ENCODE results near the gene BTN3A1. TPM values are rescaled to one million over a fixed set of nuclear protein-coding genes. Genes with fewer than 3 reads are reported as not detected.
A peak's percentile ranks its signal among the peaks of the same experiment; 100 is the strongest.
"Not testable (repeated sequence)": the region's sequence is repeated elsewhere in the genome, so short reads cannot be mapped to it uniquely, and the experiment has no call there.

Gene BTN3A1
- total RNA-seq, 2 donors from 2014 or later = 47.8 to 79.8 TPM

DNA sequence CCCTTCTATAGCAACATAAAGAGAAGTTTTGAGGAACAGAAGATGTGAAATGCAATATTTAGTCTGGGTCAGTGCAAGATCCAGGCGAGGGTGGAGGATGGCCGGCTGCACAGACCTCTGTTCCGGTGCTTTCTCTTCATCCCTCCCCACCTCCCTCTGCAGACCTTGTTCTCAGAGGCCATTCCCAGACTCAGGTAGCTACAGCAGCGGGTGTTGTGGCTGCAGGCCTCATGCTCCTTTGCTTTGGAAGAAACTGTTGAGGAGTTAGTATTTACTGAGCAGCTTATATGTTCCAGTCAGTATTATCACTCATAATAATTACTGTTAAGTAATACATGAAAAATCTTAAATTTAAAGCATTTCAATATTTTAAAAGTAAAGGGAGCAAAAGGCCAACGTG is 39.9 kb downstream of the BTN3A1 start:
- Mint-ChIP-seq H3K27ac (peak overlapping the region in 1 of 2 donors; percentile 78), H3K36me3 (peaks cover 39 to 41% of the 10 kb centered on the region in 2 donors), H3K9me3 (no peaks in the 10 kb centered on the region)
- DNase-seq (ENCODE audit: low spot score in 2 of 2) (no peak), ATAC-seq (no peak)

DNA sequence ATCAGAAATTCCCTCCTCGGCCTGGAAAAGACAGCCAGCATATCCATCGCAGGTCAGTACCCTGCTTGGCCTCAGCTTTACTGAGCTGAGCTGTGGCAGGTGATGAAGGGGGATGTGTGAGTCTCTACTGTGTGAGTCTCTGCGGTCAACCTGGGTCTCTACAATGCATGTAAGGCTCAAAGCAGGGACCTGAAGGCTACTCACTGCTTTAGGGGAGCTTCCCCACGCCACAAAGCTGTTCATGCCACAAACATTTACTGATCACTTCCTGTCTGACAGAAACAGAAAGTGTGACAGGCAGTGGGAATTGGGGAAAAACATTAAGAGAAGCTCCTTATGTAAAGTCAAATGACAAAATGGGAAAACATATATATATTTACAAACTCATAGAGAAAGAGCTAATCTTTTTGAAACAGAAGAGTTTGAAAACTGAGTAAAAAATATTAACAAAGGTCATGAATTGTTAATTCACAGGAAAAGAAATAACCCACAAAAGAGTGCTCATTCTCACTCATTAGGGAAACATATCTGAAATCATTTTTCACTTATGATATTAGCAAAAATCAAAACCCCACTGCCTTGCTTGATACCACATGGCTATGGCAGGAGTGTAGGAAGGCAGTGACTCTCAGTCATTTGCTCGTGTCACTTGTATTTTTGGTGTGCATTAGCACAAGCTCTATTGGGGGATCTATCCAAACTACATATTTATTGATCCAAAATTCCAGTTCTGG is 44.0 kb downstream of the BTN3A1 start:
- DNase-seq (ENCODE audit: low spot score in 2 of 2) (peak; percentile 21 to 58), ATAC-seq (peak; percentile 86 to 98)
- H3K36me3 Mint-ChIP-seq = peaks cover 47 to 59% of the 10 kb centered on the region in 2 donors
- H3K27ac Mint-ChIP-seq = peak overlapping the region; percentile 54 to 69
- H3K9me3 Mint-ChIP-seq = no peaks in the 10 kb centered on the region

DNA sequence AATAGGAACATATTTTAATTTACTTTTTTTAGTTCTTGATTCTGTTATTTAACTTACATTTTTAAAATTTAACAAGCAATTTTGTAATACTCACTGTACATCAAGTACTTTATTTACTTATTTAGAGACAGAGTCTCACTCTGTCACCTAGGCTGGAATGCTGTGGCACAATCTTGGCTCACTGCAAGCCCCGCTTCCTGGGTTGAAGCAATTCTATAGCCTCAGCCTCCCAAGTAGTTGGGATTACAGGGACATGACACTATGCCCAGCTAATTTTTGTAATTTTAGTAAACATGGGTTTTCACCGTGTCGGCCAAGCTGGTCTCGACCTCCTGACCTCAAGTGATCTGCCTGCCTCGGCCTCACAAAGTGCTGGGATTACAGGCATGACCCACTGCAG is 45.2 kb downstream of the BTN3A1 start:
- peaks cover 46 to 57% of the 10 kb centered on the region in 2 donors for H3K36me3 Mint-ChIP-seq
- ATAC-seq (no peak), DNase-seq (ENCODE audit: low spot score in 2 of 2) (no peak)
- no peak overlapping the region for H3K27ac Mint-ChIP-seq
- no peaks in the 10 kb centered on the region for H3K9me3 Mint-ChIP-seq

DNA sequence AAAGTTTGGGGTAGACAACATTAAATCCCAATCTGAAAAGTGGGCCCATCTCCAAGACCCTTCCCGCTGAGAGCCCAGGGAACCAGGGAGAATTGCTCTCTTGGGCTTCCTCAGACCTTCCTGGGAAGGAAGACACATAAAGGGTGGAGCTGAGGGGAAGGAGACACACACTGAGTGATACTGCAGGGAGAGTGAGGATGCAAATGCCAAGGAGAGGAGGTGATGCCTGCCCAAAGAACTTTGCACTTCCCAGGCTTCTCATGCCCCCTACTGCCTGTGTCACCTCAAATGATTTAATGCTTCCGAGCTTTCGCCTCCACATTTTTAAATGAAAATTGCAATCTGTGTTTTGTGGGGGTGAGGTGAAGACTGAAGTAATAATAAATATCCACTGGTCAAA is 48.2 kb downstream of the BTN3A1 start:
- H3K36me3 Mint-ChIP-seq = peaks cover 21 to 32% of the 10 kb centered on the region in 2 donors
- ATAC-seq = no peak
- no peak for DNase-seq (ENCODE audit: low spot score in 2 of 2)
- no peaks in the 10 kb centered on the region for H3K9me3 Mint-ChIP-seq
- peak overlapping the region; percentile 56 to 75 for H3K27ac Mint-ChIP-seq

DNA sequence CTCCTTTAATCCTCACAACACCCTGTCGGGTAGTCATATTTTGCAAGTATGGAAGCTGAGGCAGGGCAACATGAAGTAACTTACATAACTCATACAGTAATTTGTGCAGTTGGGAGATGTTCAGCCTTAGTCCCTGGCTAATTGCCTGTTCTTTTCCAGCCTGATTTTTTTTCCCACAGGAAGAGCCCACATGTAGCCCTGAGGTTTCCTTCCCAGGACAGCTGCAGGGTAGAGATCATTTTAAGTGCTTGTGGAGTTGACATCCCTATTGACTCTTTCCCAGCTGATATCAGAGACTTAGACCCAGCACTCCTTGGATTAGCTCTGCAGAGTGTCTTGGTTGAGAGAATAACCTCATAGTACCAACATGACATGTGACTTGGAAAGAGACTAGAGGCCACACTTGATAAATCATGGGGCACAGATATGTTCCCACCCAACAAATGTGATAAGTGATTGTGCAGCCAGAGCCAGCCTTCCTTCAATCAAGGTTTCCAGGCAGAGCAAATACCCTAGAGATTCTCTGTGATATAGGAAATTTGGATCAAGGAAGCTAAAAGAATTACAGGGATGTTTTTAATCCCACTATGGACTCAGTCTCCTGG is 50.7 kb downstream of the BTN3A1 start:
- DNase-seq (ENCODE audit: low spot score in 2 of 2) (no peak), ATAC-seq (no peak)
- no peak overlapping the region for H3K27ac Mint-ChIP-seq
- no peaks in the 10 kb centered on the region for H3K9me3 Mint-ChIP-seq
- H3K36me3 Mint-ChIP-seq = peaks cover 28% of the 10 kb centered on the region in 2 donors

DNA sequence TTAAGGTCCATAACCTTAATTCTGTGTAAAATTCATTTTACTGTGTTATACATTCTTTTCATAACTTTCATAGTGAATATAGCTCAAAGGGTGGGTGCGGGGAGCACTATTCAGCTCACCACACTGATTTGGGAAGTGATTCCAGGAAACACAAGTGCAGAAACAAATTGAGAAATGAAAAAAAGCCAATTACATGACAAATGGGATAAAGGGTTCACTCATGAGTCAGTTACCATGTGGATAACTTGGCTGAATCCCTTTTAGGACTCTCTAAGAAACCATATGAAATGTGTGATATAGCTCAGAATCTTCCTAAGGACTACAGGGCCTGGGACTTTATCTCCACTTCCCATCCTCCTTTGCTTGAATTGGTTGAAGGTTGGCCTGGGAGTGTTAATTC is 52.6 kb downstream of the BTN3A1 start:
- no peaks in the 10 kb centered on the region for H3K9me3 Mint-ChIP-seq
- H3K27ac Mint-ChIP-seq = no peak overlapping the region
- peaks cover 26 to 31% of the 10 kb centered on the region in 2 donors for H3K36me3 Mint-ChIP-seq
- DNase-seq (ENCODE audit: low spot score in 2 of 2) = no peak
- no peak for ATAC-seq

DNA sequence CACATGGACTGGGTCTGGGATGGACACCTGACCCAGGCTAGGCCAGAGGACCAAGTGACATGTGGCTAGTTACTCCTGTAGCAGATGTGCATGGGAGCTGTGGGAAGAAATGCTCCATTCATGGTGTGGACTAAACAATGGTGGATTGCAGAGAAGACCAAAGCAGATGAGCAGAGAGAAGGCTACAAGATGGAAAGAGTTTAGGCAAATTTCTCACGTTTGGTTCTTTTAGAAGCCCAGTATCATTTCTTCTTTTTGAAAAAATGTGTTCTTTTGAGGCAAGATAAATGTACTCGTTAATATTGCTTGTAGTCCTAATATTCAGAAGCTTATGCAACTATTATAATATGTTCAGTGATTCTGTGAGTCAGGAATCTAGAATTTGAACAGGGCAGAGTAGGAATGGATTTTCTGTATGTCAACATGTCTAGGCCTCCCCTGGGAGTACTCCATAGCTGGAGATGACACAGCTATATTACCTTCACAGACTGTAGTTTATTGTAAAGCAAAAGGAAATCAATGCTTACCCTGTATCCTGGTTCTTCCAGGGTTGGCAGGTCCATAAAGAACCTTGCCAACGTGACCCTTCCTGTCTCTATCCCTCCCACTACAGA is 53.4 kb downstream of the BTN3A1 start:
- peak overlapping the region in 1 of 2 donors; percentile 94 for H3K27ac Mint-ChIP-seq

DNA sequence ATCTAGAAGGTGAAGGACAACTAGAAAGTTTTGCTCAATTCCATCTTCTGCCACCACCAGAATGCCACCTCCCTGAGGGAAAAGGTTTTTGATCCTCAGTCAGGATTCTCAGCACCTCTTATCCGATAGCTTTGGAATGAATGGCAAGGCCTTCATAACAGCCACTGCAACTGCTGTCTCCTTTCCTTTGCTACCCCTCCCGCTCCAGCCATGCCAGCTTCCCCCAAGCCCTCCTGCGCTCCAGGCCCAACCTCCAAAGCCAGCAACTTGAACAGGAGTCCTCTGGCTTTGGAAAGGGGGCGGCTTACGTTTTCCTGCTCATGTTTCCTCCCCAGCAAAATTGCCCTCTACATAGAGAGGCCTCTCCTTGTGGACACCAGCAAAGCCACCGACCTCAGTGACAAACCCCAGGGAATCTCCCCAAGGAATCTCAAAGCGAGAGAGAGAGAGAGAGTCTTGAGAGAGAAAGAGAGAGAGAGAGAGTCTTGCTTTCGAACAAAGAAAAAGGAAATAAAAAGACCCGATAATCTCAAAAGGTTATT is 55.3 kb downstream of the BTN3A1 start:
- Mint-ChIP-seq H3K36me3 (peaks cover 34 to 40% of the 10 kb centered on the region in 2 donors), H3K9me3 (no peaks in the 10 kb centered on the region), H3K27ac (peak overlapping the region; percentile 94 to 98)
- peak; percentile 39 to 45 for ATAC-seq
- DNase-seq (ENCODE audit: low spot score in 2 of 2) = peak in 1 of 2 donors; percentile 16

More for the DNA sequence above, 53.4 kb downstream of the BTN3A1 start:
- H3K36me3 Mint-ChIP-seq = peaks cover 26 to 31% of the 10 kb centered on the region in 2 donors
- no peak for ATAC-seq
- H3K9me3 Mint-ChIP-seq = no peaks in the 10 kb centered on the region
- DNase-seq (ENCODE audit: low spot score in 2 of 2) = no peak

DNA sequence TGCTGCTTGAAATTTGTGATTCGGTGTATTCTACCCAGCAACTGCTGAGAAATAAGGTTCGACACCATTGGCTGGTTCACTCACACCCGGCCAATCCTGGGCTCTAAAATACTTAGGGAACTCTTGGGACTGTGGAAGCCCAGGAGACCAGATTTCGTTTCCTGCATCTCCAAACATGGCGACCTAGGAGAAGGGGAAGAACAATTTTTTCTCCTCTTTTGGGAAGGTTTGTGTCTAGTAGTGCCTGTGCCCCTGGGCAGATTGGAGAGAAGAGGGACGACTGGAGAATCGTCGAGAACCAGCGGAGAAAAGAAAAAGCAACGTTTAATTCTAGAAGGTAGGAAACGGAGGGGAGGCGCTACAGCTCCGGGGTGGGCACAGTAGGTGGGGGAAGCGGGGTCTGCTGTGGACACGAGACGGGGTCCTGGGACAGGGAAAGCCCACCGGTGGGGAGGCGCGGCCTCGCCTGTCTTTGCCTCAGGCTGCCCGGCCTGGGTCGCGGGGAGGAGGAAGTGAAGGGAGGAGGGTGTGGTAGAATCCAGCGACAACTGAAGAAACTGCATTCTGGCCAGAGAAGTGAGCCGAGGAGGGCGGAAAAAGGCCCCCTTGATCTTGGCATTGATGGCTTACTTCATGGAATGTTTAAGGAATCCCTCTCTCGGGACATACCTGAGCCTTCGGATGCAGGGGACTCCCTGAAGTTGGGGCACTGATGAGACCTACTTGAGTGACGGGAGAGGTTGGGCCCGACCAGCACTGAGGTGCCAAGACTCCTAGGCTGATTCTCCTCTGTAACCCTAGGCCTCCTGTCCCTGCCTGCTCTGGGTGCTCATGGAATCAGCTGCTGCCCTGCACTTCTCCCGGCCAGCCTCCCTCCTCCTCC is 56.0 kb downstream of the BTN3A1 start, which contains the start of gene BTN2A1:
TSS of gene BTN2A1 (plus strand) at position 150 of the 883 bp plus-strand sequence. CDS start at position 832, 682 bp downstream.
- no peaks in the 10 kb centered on the region for H3K9me3 Mint-ChIP-seq
- peak within 1 kb of the TSS; percentile 94 to 98 for H3K27ac Mint-ChIP-seq
- ATAC-seq (peak; percentile 99), DNase-seq (ENCODE audit: low spot score in 2 of 2) (peak; percentile 60 to 67)
- peaks cover 38 to 46% of the 10 kb centered on the region in 2 donors for H3K36me3 Mint-ChIP-seq

DNA sequence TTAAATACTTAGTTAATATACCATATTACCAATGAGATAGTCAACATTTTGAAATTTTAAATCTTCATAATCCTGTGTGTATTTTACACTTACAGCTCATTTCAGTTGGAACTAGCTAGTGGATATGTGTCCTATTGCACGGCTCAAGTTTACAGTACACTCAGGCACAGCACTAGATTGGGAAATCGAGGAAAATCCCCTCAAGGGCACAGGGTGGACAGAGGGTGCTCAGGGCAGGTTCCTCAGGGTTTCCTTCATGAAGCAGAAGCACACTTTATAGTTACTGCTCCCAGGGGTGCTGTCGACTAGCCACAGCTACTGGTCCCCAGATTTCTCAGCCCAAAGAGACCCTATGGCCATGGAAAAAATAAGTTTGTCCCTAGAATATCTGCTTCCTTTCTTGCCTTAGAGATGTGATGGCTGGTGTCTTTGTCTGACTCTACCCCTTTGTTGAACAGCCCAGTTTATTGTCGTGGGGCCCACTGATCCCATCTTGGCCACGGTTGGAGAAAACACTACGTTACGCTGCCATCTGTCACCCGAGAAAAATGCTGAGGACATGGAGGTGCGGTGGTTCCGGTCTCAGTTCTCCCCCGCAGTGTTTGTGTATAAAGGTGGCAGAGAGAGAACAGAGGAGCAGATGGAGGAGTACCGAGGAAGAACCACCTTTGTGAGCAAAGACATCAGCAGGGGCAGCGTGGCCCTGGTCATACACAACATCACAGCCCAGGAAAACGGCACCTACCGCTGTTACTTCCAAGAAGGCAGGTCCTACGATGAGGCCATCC is 57.1 kb downstream of the BTN3A1 start:
- Mint-ChIP-seq H3K27ac (peak overlapping the region; percentile 18 to 73), H3K36me3 (peaks cover 47 to 53% of the 10 kb centered on the region in 2 donors), H3K9me3 (no peaks in the 10 kb centered on the region)
- DNase-seq (ENCODE audit: low spot score in 2 of 2) = no peak
- no peak for ATAC-seq

DNA sequence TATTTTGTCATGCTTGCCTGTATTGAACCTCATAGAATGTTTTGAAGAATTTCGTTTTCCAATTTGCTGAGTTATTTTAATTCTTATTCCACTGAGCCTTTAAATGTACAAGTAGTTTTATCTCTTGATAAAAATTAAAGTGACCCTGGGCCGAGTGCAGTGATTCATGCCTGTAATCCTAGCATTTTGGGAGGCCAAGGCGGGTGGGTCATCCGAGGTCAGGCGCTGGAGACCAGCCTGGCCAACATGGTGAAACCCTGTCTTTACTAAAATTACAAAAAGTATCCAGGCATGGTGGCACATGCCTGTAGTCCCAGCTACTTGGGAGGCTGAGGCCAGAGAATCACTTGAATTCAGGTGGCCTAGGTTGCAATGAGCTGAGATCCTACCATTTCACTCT is 59.3 kb downstream of the BTN3A1 start:
- ATAC-seq; H3K9me3 Mint-ChIP-seq; H3K27ac Mint-ChIP-seq; DNase-seq (ENCODE audit: low spot score in 2 of 2): not testable (repeated sequence)
- H3K36me3 Mint-ChIP-seq = peaks cover 52 to 66% of the 10 kb centered on the region in 2 donors

DNA sequence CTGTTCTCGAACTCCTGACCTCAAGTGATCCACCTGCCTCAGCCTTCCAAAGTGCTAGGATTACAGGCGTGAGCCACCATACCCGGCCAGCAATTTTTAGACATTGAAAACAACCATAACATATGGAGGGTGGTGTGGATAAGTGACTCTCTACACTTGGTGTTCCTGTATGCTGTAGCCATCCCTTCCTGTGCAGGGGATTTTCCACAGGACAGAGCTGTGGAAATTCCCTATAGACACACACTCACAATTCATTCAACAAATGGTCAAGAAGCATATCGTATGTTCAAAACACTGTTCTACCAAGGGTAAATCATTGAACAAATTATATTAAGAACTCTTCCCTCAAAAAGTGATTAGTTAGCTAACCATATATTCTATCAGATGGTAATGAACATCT is 61.9 kb downstream of the BTN3A1 start:
- no peak for DNase-seq (ENCODE audit: low spot score in 2 of 2)
- Mint-ChIP-seq H3K27ac (peak overlapping the region; percentile 42 to 86), H3K9me3 (no peaks in the 10 kb centered on the region), H3K36me3 (peaks cover 51 to 69% of the 10 kb centered on the region in 2 donors)
- no peak for ATAC-seq

DNA sequence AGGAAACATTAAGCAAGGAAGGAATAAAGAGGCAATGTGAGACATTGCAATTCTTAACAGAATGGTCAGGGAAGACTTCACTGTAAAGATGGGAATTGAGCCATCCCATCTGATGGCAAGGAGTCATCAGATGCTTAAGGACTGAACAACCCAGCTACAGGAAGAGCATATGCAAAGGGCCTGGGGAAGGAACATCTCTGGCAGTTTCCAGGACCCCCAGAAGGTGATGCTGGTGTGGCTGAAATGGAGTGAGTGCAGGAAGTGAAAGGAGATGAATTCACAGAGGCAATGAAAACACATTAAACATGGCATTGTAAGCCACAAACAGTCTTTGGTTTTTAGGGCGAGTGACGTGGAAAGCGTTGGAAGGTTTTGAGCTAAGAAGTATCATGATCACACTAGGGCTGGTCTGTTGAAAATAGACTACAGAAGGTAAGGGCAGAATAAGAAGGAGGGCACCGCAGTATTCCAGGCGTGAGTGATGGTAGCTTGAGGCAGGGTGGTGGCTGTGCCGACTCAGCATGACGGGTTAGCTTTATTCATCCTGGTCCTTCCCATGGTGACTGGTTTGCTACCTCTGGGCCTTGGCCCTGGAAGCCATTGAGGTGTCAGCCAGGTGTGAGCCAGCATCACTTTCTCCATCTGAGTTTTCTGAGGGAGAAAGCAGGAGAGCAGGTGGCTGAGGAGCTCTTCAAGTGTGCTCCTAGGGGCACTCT is 62.5 kb downstream of the BTN3A1 start:
- DNase-seq (ENCODE audit: low spot score in 2 of 2) (no peak), ATAC-seq (no peak)
- Mint-ChIP-seq H3K27ac (peak overlapping the region; percentile 42 to 86), H3K9me3 (no peaks in the 10 kb centered on the region), H3K36me3 (peaks cover 46 to 65% of the 10 kb centered on the region in 2 donors)

Measured in activated naive CD4-positive, alpha-beta T cell treated with anti-CD3 and anti-CD28 coated beads, Interleukin-2, amount 50 U/mL, for 72 hours (primary cell).